HL-60 (cell line): Measurements from ENCODE around the gene DKK3.

Source experiments
- POLR2AphosphoS5 ChIP-seq: IDR thresholded peaks from 2 replicates; pipeline ENCODE4 v1.6.1; 2012; ENCODE audit warnings: low read depth
- TF ChIP-seq, protein P1 (sequence below): IDR thresholded peaks from one replicate; pipeline ENCODE4 v1.5.1; 2011; ENCODE audit warnings: low read length, control low read depth, inconsistent platforms; ENCODE audit not compliant: insufficient read depth

DNA sequence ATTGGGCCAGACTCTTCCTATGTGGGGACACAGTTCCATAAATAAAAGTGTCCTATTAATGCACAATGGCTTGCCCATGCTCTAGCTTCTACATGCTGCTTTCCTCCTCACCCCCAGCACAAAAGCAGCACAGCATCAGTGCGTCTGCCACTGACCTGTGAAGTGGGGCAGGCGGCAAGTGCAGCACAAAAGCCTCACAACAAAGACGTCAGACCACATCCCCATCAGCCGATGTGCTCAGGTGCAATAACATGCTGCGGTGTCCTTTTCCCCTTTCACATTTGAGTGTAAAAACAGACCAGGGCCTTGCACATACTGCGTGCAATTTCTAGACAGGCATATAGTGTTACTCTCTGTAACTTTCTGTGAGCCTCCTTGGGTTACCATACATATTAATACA lies 12.8 kb downstream of the DKK3 start:
- TF ChIP-seq, protein P1, sequence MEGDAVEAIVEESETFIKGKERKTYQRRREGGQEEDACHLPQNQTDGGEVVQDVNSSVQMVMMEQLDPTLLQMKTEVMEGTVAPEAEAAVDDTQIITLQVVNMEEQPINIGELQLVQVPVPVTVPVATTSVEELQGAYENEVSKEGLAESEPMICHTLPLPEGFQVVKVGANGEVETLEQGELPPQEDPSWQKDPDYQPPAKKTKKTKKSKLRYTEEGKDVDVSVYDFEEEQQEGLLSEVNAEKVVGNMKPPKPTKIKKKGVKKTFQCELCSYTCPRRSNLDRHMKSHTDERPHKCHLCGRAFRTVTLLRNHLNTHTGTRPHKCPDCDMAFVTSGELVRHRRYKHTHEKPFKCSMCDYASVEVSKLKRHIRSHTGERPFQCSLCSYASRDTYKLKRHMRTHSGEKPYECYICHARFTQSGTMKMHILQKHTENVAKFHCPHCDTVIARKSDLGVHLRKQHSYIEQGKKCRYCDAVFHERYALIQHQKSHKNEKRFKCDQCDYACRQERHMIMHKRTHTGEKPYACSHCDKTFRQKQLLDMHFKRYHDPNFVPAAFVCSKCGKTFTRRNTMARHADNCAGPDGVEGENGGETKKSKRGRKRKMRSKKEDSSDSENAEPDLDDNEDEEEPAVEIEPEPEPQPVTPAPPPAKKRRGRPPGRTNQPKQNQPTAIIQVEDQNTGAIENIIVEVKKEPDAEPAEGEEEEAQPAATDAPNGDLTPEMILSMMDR, result no peak
- TF ChIP-seq POLR2AphosphoS5, result no peak
